ENCODE results near the gene INPP5B.

Gene INPP5B

DNA sequence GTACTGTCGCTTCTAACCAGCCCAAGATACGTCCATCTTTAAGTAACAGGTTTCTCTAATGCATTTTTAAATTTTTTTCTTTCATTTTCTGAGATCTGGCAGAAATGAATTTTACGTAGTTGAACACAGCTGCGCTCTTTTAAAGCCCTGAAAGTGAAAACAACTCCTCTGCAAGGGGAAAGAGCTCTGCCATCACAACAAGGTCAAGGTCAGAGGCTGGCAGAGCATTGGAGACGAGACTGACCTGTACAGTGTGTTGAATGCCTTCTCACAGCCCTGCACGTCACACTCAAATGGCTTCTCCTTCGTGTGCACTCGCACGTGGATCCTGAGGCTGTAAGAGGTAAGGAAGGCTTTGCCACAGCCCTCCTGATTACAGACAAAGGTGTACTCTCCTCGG lies 107.2 kb downstream of the INPP5B start:
- no peak for DNase-seq (ENCODE audit: low read depth)

GRCh38 chr1:37836788-37837187 lies 110.1 kb downstream of the INPP5B start:
- DNase-seq (ENCODE audit: low read depth), result no peak

DNA sequence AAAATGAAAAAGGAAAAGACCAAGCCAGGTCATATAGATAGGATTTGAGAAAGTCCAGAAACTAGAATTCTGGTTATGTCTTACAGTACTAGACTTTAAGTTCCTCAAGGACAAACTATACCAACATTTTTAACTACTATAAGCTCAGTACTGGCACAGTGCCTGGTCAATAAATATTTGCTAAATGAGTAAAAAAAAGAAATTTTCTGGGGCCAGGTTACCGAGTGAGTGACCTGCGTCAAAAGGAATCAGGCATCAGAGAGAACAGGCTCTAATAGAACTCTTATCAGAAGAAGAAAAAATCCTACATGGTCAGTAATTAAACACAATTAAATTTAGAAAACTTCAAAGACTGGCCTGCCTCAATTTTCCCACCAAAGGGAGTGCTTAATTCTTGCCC lies 115.0 kb downstream of the INPP5B start:
- no peak for DNase-seq (ENCODE audit: low read depth)

- DNase-seq (ENCODE audit: low read depth), result no peak
These were observed 115.7 kb downstream of the INPP5B start for GRCh38 chr1:37831109-37831508.

- DNase-seq (ENCODE audit: low read depth), result no peak
These were observed 118.3 kb downstream of the INPP5B start for GRCh38 chr1:37828410-37829074.

DNA sequence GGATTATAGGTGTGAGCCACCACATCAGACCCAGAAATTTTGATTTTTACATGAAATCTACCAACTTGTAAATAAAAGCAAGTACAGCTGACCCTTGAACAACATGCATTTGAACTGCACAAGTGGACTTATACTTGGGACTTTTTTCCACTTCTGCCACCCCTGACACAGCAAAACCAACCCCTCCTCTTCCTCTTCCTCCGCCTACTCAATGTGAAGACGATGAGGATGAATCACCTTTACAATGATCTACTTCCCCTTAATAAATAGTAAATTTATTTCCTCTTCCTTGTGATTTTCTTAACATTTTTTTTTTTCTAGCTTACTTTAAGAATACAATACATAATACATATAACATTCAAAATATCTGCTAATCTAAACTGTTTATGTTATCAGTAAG lies 121.3 kb downstream of the INPP5B start:
- no peak for DNase-seq (ENCODE audit: low read depth)

- no peak for DNase-seq (ENCODE audit: low read depth)
These were observed 122.9 kb downstream of the INPP5B start for GRCh38 chr1:37824001-37824400.

DNA sequence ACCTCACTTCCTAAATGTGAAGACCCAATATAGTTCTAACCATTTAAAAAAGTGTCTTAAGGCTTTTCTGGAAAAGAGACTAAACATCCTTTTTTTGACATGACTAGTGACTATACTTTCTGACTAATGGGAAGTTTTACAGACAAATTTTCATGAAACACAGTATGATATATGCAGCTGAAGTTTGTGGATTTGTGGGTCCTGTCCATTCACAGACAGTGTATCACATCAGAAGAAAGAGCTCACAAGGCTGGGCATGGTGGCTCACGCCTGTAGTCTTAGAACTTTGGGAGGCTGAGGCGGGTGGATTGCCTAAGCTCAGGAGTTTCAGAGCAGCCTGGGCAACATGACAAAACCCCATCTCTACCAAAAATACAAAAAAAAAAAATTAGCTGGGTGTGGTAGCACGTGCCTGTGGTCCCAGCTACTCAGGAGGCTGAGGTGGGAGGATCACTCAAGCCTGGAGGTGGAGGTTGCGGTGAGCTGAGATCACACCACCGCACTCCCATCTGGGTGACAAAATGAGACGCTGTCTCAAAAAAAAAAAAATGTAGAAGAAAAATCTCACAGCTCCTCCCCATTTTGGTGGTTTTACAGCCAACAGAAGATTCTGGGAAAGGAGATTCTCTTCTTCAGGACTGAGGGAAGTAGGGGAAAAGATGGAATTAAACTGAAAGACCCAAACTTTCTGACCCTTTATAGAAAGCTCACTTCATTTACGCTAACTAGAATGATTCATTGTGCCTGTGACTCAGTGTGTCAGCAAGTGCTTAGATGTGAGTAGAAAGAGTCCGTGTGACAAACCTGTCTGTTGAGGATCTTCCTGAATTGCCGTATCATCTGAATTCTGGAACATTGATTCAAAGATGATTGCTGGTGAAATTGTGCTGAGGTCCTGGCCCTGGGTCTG lies 123.7 kb downstream of the INPP5B start:
- no peak for DNase-seq (ENCODE audit: low read depth)

DNA sequence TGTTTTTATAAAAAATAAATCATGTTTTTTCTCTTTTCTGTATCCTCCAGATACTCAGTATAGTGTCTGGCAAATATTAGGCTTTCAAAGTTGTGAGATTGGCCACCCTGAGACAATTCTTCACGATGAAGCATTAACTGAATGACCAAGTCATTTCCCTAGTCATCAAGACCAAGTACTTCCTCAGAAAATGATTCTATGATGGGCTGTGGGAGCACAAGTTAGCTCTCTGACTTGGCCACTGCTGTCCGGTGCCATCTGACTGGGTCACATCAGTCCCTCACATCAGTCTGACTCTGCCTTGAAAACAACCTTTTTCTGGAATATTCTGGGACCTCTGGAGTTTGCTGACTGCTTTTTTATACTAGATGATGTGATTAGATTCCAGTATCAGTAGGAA lies 125.4 kb downstream of the INPP5B start:
- DNase-seq (ENCODE audit: low read depth), result no peak

DNA sequence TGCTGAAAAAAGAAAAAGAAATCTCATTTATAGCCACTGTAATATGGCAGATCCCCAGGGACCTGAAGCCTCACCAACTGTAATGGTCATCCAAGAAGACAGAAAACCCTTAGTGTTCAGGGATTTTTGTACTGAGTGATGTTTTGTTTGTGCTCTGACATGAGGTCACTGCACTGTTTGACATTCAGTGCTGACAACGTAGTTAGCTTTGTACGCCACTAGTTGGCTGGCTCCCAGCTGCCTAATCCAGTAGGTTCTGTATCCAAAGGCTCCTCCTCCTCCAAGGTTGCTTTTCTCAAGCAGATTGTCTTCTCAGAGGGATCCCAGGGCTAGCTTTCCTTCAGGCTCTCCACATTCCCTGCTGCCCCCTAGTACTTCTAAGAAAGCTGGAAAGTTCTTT lies 129.4 kb downstream of the INPP5B start:
- DNase-seq (ENCODE audit: low read depth), result no peak

DNA sequence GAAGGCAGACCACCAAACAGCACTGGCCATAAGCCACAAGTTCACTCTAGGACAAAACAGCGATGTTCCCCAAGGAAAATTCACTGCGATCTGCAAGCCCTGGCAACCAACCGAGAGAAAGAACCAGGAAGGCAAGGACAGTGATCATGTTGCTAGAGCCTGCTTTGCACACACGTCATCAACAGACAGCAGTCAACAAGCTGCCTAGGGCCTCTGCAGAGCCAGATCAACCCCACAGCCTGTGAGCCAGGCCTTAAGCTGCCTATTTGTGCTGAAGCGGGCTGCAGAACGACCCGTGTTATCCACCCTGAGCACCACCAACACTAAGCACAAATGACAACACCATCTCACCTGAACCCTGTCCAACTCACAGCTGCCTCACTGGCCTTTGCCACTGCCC lies 132.6 kb downstream of the INPP5B start:
- DNase-seq (ENCODE audit: low read depth), result no peak

DNA sequence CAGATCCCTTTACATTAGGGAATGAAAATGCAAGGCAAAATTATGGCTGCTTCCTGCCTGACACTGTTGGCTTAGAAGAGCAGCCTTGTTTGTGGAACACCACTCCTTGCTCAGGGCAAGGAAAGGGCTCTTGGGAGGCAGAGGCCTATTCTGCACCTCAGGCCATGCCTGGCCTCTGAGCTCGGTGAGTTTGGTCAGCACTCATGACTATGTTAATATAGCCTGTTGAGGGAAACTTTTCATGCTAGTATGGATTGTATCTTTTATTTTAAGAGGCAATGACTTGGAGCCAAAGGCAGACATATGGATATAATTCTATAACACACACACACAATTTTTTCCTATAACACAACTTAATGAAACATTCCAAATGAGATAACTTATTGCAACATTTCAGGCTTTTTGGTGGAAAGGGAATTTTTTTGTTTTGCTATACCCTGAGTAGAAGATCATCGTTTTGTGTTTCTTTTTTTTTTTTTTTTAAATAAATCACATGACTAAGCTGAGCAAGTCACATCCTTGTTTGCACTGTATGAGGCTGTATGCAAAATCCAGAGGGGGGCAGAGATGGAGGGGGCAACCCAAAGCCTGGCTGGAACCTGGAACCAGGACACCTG lies 133.2 kb downstream of the INPP5B start:
- no peak for DNase-seq (ENCODE audit: low read depth)

DNA sequence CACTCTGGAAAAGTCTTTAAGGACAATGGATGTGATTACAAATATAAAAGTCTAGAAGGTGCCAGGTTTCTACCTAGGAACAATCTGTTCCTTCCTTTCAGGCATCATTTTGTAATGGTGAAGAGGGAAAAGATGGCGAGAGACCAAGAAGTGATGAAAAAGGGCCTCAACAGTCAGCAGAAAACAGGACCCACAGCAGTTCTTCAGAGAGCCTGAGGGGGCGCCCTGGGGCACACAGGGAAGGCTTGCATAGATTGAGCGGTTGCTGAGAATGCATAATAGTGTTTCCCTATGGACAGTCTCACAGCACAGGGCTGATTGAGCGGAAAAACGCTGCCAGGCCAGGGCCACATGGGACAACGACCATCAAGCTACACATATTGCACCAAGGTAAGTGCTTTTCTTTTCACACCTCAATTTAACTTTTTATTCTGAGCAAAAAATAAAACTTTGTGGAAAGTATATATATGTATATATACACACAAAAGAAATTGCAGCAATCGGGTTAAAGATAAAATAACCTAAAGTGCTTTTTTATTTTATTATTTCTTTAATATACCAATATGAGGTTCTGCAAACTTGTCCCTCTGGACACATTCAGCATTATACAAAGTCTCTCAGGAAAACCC lies 135.7 kb downstream of the INPP5B start:
- peak; percentile 53 for DNase-seq (ENCODE audit: low read depth)
